SKM-1 (cell line): ENCODE data around the gene LCAT.

Source experiments
- DNase-seq: peaks from one replicate; lab custom pipeline; 2025; ENCODE audit not compliant: unreplicated experiment; lab: John Stamatoyannopoulos, UW

LCAT gene

DNA sequence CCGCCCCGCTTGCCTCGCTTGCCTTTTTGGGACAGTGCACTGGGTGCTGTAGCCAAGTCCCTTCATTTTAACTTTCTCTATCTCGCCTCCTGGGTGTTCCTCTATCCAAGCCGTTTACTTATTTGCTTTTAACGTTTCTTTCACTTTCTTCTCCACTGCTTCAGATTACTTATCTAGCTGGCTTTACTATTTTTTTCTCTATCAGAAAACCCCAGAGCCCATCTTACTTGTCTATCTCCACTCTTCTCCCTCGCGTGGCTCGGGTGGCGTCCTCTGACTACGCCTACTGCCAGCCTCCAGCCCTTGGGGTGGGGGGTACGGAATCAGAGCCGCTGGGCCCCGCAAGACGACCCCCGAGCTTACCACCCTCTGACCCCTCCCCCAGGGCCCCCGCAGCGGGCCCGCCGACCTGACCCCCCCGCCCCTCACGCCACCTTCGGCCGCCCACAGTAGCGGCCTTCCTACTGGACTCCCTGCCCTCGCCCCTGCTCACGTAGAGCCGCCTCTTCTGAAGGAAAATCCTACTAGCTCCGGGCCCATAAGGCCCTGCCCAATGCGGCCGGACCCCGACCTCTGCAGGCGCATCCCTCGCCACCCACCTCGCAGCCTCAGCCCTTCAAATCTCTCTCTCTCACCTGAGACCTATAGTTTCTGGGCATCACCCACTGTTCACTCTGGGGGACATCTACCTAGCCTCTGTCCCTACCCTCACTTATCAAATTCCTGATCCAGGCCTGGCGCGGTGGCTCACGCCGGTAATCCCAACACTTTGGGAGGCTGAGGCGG, 25.5 kb upstream of the LCAT start:
- no peak for DNase-seq

GRCh38 chr16:67968400-67969253, 24.7 kb upstream of the LCAT start, which contains the start of gene SLC12A4:
TSS of gene SLC12A4 (minus strand) at chr16:67968637. CDS start at chr16:67968553, 84 bp downstream.
- no peak for DNase-seq

GRCh38 chr16:67967958-67968399, 24.1 kb upstream of the LCAT start:
- no peak for DNase-seq

DNA sequence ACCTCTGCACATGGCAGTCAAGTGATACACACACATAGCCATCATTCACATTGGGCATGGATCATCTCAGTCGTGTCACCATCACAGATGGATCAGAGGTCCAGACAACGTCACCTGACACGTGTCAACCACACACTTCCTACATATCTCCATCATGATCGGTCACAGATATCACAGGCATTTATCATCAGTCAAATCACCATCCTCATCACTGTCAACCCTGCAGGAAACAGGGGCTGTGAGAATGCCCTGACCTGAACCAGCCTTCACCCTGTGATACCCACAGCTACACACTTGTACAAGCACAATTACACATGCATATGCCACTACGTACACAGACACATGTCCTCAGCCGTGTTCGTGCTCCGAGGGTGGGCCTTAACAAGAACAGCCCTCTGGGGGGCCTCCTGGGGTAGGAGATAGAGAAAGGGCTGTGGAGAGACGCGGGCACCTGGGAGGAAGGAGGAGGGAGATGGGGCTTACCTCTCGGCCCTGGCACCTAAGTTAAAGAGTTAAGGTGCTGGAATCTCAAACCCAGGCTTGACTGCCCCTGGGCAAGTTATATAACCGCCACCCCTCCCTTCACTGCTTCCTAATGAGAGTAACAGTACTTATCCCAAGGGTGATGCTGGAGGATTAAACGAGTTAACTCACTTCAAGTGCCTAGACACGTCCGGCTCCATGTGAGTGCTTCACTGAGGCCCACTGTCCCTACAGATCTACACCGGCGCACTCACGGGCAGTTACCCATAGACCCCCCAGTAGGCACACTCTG, 23.4 kb upstream of the LCAT start:
- DNase-seq, result no peak

DNA sequence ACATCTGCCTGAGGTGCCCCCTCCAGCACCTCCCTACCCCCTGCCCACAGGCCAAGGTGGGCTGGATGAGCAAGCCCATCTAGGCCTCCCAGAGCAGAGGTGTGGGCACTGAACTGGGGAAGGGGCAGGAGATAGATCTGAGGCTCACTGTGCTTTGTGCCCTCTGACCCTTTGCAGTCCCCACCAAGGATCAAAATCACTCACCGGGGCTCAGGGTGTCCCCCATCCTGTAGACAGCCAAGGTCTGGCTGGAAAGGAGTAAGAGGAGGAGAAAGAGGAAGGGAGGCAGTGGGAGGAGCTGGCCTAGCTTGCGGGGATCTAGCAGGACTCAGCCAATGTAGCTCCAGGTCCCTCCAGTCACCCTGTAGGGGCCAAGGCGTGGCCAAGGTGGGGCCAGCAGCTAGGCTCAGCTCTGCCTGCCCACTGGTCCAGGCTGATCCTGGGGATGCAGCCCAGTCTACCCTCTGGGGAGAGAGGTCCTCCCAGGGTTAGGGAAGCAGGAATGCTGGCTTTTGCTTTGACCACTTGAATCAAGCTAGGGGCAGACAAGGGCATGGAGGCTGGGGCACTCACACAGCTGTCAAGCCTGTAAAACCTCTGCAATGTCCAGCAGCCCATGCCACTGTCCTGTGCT, 22.7 kb upstream of the LCAT start:
- no peak for DNase-seq

GRCh38 chr16:67965668-67966548, 22.0 kb upstream of the LCAT start:
- DNase-seq, result no peak

DNA sequence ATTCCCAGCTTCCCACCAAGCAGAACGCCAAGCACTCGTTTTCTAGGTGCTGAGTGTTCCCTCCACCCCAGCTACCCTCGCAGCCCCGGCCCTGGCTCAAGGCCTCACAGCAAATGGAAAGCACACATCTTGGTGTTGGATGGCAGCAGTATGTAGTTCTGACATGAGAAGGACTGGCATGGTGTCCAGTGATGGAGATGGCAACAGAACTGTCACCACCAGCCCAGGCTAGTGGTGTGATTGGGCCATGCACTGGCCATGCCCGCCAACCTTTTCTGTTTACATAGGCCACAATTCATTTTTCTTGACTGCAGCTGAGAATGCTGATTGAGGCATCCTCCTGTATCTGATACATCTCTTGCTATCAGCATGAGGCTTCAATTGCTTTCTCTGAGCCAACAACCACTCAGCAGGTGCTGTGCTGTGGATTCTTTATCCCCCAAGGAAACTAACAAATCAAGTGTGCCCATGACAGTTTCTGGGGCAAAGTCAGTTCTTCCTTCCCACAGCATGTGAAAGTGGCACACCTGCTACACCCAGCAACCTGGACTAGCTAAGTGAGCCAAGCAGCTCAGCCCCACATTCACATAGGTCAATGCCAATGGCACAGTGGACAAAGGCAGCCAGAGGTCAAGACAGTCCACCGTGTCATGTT, 20.7 kb upstream of the LCAT start:
- no peak for DNase-seq

DNA sequence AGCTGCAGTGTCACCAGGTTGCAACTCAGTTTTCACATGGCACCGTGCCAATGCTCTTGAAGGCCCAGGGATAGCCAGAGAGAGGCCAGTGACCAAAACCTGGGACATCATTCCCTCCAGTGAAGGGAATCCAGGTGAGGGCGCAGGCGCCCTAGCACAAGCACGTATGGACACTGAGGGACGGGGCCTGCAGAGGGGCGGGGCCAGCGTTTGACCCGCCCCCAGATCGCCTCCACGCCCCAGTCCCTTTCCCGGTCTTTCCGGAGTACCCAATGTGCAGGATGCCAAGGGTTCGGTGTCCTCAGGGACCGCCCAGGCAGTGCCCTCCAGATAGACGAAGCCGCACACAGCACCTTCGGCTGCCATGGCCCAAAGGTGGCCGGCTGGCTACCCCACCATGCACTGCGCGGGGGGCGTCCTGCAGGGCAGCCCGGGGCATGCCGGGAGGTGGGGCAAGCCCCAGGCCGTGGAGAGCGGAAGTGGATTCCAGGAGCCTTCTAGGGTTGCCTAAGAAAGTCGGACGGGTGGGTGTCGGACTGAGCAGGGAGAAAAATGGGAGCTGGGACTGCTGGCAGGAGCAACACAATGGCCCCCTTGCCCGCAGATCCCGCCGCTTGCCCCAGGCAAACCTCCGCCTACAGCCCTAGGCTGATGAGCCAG, 19.9 kb upstream of the LCAT start:
- no peak for DNase-seq

DNA sequence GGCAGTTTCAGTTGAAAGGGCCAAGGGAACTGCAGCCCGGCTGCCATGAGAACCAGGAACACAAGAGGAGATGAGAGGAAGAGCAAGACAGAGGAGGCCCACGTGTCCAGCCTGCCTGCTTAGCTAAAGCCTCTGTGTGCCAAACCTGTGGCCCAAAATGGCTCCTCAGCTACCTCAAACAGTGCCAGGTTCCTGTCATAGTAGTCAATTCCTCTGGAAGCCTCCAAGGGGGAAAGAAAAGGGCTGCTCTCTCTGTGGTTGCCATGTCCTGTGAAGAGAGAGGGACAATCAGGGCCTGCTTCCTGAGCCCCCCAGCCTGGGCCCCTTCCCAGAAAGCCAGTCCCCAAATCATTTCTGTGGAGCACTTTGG, 19.4 kb upstream of the LCAT start:
- no peak for DNase-seq

- DNase-seq, result no peak
Measured at GRCh38 chr16:67962135-67962534, 18.2 kb upstream of the LCAT start.

GRCh38 chr16:67961551-67961957, 17.6 kb upstream of the LCAT start:
- no peak for DNase-seq

DNA sequence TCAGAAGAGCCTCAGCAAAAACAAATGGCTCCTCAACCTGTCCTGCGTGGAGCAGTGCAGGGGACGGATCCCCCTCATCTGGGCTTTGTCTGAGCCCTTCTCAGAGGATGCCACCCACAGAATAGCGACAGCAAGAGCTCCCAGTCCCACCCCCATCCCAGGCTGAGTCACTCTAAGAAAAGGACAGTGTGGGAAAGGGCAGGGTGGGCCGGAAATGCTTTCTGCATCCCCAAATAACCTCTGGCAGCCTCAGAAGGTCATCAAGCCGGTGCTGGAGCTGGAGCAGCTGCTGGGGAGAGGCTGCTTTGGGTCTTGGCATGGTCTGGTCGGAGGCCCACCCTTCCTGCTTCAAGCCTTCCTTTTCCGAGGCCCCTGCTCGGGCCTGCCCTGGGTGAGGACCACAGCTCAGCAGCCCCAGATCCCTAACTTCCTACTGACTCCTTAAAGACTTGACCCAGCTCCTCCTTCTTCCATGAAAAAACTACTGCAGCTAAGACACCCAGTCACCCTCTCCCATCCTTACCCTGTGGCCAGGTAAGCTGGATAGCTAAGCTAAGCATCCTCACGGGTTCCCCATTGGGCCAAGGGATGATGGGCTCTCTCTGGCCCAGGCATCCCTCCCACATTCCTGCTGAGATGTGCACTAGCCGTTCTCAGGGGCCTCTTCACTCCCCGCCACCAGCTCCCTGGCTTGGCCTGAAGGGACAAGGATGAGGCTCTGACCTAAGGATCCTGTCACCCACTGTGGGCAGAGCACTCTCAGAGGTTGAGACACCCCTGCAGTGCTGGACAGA, 15.8 kb upstream of the LCAT start:
- no peak for DNase-seq

DNA sequence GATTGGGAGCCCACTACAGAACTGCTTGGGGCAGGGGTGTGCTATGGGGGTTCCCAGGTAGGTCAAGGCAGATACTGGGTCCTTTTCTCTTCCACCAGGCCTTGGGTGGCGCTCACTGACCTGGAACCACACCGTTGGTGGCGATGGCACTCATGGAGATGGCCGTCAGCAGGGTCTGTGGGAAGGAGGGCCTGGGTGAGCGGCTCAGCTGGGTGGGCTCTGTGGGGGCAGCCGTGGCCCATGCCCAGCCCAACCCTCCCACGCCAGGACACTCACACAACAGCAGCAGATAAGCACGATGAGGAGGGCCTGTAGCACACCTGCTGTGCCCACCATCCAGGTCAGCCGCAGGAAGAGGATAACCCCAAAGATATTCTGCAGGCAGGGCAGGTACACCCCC, 13.7 kb upstream of the LCAT start:
- no peak for DNase-seq

DNA sequence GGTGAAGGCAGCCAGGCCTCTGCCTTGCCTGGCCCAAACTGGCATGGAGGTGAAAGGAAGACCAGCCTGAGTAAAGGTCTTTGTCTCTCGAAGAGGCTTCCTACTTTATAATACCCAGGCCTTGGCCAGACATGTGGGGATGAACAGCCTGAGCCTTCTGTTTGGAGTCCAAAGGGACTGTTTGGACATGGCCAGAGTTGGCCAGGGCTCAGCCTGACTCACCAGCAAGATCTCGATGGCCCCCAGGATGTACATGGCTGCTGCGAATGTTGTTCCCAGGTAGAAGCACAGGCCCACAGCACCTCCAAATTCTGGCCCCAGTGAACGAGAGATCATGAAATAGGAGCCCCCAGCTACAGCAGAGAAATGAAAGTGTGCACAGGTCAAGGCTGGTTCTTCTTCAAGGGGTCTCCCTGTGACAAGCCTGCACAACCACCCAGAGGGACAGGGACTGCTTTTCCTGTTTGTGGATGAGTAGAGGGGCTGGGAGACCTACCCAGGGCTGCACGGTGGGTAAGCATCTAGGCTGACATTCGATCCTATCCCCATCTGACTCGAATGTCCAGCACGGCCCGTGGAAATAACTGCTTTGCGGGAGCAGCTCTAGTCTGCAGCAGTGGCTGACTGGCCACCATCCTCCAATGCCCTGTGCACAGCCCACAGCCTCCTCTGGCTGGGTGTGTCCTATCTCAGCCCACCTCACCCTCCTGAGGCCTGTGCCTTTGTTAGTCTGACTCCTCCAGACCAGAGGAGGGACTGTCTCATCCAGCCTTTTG, 10.7 kb upstream of the LCAT start:
- no peak for DNase-seq

- no peak for DNase-seq
Measured at GRCh38 chr16:67953641-67954375, 9.9 kb upstream of the LCAT start.

- no peak for DNase-seq
Measured at GRCh38 chr16:67951485-67951884, 7.6 kb upstream of the LCAT start.
